SKM-1 treated with dmso at 0.1 percent for 144 hours (cell line): ENCODE measurements around the gene TRAF6.
"Not testable (repeated sequence)": the region's sequence is repeated elsewhere in the genome, so short reads cannot be mapped to it uniquely, and the experiment has no call there.

ENCODE experiments used
- DNase-seq: peaks from one replicate; lab custom pipeline; 2025; ENCODE audit not compliant: unreplicated experiment; lab: John Stamatoyannopoulos, UW

The TRAF6 gene

GRCh38 chr11:36509694-36510593 is at the start of gene TRAF6:
Gene TRAF6, minus strand, starts transcription at chr11:36510272. Its CDS starts 8,757 bp downstream, at chr11:36501515.
- DNase-seq, result peak; percentile 86

- DNase-seq, result no peak
These were observed 48.7 kb upstream of the TRAF6 start for GRCh38 chr11:36558571-36559413.

GRCh38 chr11:36557991-36558390 is 47.9 kb upstream of the TRAF6 start:
- DNase-seq, result no peak

- DNase-seq, result not testable (repeated sequence)
These were observed 47.3 kb upstream of the TRAF6 start for GRCh38 chr11:36557390-36557789.

- DNase-seq, result no peak
These were observed 40.5 kb upstream of the TRAF6 start for GRCh38 chr11:36550385-36551115.

- DNase-seq, result no peak
These were observed 30.9 kb upstream of the TRAF6 start for GRCh38 chr11:36540998-36541397.

- DNase-seq, result peak; percentile 63
These were observed 24.3 kb upstream of the TRAF6 start for GRCh38 chr11:36534276-36534840.

- DNase-seq, result peak; percentile 70
These were observed 23.0 kb upstream of the TRAF6 start for GRCh38 chr11:36532941-36533601.

GRCh38 chr11:36530840-36531239 is 20.8 kb upstream of the TRAF6 start:
- no peak for DNase-seq

- no peak for DNase-seq
These were observed 3.9 kb upstream of the TRAF6 start for GRCh38 chr11:36513965-36514364.

- no peak for DNase-seq
These were observed 1.9 kb upstream of the TRAF6 start for GRCh38 chr11:36512016-36512415.

GRCh38 chr11:36511062-36511461 is 990 bp upstream of the TRAF6 start:
- not testable (repeated sequence) for DNase-seq

- no peak for DNase-seq
These were observed 496 bp upstream of the TRAF6 start for GRCh38 chr11:36510594-36510942.

- DNase-seq, result no peak
These were observed 852 bp downstream of the TRAF6 start for GRCh38 chr11:36509201-36509639.

GRCh38 chr11:36508743-36509142 is 1.3 kb downstream of the TRAF6 start:
- no peak for DNase-seq

- DNase-seq, result no peak
These were observed 2.1 kb downstream of the TRAF6 start for GRCh38 chr11:36507824-36508489.

- no peak for DNase-seq
These were observed 8.8 kb downstream of the TRAF6 start for GRCh38 chr11:36501236-36501635.

- DNase-seq, result peak; percentile 9
These were observed 9.8 kb downstream of the TRAF6 start for GRCh38 chr11:36500315-36500721.

GRCh38 chr11:36499315-36499714 is 10.8 kb downstream of the TRAF6 start:
- DNase-seq, result no peak

- DNase-seq, result no peak
These were observed 11.4 kb downstream of the TRAF6 start for GRCh38 chr11:36498721-36499120.
